ENCODE measurements around the gene KRT82.
A peak's percentile ranks its signal among the peaks of the same experiment; 100 is the strongest.
"Not testable (repeated sequence)": the region's sequence is repeated elsewhere in the genome, so short reads cannot be mapped to it uniquely, and the experiment has no call there.

KRT82 gene

DNA sequence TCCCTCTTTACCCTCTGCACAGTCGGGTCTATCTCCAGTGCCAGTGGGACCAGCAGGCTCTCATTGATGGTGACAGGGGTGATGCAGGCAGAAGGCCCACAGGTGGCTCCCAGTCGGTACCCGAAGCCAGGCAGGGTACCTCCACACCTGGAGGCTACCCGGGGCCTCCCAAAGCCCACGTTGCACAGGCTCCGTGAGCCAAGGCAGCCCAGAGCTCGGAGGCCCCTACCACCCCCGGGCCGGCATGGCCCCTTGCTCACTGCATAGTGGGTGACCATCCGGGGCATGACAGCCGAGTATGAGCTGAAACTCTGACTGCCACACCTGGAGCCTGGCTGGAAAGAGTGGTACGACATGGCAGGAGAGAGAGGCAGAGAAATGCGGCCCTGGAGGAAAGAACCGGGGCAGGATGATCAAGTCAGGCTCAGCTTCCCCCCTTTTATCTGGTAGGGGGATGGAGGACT, at the start of gene KRT82:
Gene KRT82, minus strand, starts transcription at position 414 of the 464 bp plus-strand sequence. Its CDS starts 58 bp downstream, at position 356.
- no peak for DNase-seq

DNA sequence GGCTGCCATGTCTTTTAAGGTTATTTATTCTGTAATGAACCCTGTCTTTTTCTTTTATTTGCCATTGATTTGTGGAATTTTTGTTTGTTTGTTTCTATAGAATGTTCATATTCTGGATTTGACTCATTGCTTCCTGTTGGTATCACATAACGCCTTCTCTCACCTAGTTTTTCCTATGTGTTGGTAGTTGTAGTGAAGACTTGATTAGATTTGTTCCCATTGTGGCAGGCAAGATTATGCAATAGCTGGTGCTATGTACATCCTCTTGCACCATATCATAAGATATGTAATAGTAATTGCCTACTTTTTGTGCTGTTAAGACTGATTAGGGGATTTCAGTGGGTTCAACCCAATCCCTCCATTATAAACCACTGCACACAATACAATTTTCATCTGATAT, 49.7 kb upstream of the KRT82 start:
- DNase-seq = peak; percentile 19

DNA sequence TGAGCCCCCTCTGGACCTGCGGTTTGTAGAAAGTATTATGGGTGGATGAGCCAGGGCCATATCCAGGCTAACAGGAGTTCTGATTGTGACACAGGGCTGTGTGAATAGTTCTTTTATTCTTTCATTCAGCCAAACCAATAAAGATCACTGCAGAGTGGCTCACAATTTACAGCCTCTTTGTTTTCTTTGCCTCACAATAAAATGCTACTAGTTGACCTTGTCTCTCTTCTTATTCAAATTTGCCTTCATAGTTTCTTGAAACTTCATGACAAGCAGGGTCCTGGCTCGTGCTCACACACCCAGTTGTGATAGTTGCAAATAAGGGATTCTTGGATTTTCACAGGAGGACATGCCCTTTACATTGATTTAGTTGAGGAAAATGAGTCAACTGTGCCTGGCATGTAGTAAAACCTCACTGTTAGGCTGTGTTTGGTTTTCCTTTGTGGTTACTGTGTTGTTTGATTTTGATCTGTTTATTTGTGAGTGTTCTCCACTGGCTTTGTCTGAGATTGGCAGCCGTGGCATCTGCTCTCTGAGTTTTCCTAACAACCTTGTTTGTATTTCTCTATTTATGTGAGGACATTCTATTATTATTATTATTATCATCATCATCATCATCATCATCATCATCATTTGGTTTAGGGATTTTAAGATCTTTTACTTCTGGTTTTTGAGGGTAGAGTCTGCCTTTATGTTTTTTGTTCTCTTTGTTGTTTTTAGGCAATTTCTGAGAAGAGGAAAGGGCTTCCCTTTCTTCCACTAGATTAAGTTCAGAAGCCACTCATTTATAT, 48.5 kb upstream of the KRT82 start:
- DNase-seq = no peak

DNA sequence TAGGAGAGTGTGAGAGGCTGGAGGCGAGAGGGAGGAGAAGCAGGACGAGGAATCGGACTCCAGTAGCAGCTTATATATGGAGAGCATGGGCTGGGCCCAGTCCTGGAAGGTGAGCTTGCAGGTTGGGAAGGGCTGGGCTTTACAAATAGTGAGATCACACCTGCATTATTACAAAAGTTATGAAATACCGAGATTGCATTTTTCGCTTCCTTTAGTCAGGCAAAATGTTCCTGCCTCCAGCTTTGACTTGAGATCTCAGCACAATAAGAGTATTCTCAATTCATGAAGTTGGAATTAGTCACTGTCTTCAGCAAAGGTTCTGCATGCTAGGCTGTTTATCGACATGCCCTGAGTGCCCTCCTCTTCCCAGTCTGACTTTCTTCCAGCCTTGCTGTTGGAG, 46.0 kb upstream of the KRT82 start, which contains the start of gene KRT6B:
Gene KRT6B, minus strand, starts transcription at position 46 of the 400 bp plus-strand sequence. CDS start 68 bp downstream, outside the sequence.
- no peak for DNase-seq

DNA sequence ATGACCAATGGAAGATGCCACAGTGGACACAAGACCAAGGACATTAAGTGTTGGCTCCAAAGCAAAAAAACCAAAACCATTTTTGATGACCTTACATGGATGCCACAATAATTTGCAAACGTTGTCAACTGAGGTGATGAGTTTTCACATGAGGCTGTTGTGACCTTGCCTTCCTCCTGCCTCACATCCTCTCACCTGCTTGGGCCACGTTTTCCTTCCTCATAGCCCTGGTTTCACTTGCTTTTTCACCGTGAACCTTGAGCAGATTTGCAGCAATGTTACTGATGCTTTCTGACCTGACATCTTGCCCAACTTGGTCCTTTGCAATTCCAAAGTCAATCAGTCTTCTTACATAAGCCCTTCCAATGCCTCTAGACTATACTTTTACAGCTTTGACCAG, 42.1 kb upstream of the KRT82 start:
- DNase-seq = peak; percentile 43

DNA sequence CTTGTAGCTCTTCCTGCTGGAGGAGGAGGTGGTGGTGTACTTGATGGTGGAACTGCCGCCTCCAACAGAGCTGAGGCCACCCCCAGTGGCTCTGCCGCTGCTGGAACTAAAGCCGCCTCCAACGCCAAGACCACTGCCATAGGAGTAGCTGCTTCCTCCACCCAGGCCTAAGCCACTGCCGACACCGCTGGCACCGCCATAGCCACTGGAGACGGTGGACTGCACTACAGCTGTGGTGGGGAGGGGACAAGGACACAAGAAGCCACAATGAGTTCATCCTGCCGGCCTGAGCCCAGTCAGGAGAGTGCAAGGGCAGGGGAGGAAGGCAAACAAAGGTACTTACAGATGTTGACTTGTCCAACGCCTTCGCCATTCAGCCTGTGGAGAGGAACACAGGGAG, 41.1 kb upstream of the KRT82 start:
- DNase-seq = not testable (repeated sequence)

DNA sequence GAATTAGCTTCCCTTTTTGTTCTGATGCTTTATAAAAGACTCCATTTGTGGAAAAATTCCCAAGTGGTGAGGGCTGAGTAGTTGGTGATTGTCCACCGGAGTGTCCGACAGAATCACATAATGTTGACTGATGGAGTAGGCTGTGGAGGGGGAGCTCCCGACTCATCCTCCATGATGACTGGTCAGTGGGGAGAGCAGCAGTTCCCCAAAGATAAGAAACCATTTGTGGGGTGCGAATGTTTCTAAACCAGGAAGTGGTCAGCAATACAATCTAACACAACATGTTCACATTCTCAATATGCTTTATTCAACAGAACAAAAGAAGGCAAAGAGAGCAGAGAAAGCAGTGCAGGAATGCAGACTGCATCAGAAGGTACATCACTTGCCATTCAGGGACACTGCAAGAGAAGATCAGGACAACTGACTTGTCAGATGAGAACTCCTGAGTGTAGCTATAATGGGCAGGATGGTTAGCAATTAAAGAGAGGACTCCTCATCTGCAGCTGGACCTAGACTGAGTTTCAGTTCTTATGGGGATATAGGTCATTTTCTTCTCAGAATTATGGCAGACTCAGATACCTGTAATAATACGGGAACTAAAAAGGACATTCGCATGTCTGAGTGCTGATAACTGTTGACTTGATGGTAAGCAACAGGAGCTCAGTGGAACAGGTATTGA, 40.4 kb upstream of the KRT82 start:
- DNase-seq = no peak

DNA sequence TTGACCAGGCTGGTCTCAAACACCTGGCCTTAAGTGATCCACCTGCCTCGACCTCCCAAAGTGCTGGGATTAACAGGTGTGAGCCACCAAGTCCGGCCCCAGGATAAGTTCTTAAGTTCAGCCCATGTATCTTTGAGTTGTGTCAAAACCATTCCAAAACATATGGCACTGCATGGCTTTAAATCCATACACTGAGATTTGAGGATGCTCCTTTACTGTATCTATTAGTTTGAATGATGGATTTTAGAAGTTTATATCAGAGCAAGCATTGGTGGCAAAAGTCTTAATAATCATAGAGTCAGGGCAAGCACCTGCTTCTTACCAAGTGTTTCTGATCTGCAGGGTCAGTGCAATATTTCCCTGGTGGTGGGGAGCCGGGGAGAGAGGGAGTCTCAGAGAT, 39.7 kb upstream of the KRT82 start:
- DNase-seq = no peak

DNA sequence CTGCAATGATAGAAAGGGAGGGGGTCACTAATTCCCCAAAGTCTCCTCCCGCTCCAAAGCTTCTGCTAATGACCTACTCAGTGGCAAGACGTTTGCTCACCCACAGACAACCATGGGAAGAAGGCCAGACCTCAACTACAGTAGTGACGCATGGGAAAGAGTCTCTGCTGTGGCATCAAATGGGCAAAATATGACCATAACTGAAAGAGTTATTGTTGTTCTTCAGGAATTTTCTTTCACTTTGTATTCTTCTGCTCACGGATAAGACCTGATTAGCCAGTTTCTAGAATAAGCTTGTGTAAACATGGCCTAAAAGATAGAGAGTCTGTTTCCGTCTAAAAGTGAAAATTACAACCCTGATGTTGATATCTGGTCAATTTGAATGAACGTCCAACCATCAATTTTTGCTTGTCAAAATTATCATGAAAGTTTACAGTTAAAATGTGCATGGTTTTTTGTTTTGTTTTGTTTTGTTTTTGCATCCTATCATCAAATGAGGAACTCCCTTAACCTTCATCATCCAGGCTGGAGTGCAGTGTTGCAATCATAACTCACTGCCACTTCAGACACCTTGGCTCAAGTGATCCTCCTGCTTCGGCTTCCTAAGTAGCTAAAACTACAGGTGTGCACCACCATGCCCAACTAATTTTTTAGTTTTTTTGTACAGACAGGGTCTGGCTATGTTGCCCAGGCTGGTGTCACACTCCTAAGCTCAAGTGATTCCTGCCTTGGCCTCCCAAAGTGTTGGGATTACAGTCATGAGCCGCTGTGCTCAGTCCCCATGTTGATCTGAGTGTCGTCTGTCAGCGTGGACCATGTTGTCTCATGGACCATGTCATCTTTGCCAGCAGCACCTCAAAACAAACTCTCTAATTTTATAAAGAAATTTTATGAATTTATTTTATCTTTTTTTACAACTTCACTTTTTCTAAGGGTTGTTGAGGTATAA, 38.8 kb upstream of the KRT82 start:
- DNase-seq = no peak

DNA sequence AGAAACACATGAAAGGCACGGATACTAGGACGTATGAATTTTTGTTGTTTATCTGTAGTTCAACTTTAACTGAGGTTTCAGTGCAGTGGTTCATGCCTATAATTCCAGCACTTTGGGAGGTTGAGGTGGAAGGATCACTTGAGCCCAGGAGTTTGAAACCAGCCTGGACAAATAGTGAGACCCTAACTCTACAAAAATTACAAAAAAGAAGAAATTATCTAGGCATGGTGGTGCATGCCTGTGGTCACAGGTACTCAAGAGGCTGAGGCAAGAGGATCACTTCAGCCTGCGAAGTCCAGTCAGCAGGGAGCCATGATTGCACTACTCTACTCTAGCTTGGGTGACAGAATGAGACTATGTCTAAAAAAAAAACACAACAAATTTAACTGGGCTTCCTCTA, 37.8 kb upstream of the KRT82 start:
- no peak for DNase-seq

DNA sequence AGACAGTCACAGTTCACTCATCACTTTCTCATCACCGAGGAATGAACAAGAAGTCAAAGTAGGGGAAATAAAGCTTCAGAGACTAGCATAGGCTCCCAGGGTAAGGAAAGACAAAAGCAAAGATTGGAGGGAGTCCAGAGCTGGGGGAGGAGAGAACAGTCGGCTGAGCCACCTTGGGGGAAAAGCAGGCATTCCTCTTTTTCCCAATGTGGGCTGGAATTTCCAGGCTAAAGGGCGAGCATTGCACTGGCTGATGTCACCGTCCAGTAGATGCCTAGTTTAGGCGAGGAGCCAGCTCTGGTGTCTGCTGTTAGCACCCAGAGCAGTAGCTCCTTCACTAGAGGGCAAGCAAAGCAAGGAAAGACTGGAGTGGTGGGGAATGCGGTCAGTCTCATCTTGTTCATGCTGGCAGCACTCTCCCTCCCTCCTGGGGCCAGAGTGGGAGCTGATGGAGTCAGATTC, 36.5 kb upstream of the KRT82 start:
- DNase-seq = no peak

DNA sequence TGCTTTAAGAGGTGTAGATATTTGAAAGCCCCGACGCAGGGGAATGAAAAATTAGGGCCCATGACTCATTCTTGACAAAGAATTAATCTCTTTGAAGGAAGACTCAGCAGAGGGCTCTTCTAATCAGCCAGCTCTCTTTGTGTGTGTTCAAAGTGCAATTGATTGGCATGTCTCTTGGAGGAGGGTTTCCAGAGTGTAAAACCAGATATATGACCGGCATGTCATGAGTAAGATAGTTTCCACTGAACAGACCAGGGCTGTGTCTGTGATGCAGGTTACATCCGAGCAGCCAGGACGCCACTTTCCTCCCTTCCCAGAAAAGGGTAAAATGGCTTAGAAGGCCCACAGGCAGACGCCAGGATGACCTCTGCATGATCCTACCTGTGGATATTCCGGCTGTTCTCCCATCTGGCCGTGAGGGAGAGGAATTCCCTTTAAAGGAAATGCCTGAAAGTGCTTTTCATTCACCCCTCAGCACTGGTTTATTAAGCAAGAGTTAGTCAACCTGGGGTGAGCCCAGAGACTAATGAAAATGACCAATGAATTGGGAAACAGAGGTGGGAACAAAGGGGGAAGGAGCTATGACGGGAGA, 35.3 kb upstream of the KRT82 start:
- DNase-seq = no peak

DNA sequence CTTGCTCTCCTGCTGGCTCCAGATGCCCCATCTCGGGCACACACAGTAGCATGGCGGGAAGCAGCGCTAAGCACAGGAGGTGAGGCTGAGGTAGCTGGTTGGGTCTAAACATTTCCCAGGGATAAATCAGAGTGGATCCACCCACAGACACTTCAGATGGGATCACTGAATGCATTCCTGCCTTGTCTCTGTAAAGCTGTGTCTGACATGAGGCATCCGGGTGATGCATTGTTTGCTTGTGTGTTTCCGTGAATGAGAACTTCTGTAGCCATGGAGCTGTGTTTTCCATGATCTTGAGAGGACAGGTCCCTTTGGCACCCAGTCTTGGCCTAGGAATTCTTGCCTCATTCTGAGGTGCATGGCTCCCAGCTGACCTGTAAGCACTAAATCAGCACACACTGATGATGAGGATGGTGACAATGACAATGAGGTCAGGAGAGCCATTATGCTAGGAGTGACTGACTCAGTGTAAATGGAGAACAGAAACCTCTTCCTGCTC, 34.7 kb upstream of the KRT82 start:
- DNase-seq = peak; percentile 32

DNA sequence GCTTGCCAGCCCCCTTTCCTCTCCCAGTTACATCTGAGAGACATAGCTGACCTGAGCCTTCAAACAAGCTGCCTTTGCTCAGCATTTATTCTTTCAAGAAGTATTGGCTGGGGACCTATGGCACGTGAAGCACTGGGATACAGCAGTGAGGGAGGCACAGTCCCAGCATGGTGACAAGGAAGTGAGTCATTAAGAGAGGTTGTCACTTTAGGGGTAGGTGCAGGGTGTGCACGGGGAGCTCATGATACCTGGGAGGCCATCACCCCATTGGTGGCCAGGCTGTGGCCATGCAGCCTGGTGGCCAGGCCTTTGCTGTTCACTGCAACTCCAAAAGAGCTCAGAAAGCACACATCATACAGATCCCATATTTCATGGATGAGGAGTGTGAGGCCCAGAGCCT, 33.7 kb upstream of the KRT82 start:
- DNase-seq = no peak

DNA sequence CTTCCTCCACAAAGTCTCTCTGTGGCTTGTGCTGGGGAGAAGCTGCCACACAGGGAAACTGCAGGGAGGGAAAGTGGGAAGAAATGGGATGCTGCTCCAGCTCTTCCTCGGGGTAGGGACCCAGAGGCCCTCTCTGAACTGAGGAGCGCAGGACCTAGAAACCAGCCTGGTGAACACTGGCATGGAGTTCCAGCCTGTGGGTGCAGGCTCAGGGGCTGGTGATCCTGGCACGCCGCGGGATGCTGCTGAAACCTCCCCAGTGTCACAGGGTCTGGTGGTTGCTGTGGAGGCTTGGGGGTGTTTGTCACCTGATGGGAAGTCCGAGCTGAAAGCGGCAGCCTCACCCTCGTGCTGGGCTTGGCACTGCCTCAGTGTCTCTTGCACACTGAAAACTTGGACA, 33.3 kb upstream of the KRT82 start:
- no peak for DNase-seq

DNA sequence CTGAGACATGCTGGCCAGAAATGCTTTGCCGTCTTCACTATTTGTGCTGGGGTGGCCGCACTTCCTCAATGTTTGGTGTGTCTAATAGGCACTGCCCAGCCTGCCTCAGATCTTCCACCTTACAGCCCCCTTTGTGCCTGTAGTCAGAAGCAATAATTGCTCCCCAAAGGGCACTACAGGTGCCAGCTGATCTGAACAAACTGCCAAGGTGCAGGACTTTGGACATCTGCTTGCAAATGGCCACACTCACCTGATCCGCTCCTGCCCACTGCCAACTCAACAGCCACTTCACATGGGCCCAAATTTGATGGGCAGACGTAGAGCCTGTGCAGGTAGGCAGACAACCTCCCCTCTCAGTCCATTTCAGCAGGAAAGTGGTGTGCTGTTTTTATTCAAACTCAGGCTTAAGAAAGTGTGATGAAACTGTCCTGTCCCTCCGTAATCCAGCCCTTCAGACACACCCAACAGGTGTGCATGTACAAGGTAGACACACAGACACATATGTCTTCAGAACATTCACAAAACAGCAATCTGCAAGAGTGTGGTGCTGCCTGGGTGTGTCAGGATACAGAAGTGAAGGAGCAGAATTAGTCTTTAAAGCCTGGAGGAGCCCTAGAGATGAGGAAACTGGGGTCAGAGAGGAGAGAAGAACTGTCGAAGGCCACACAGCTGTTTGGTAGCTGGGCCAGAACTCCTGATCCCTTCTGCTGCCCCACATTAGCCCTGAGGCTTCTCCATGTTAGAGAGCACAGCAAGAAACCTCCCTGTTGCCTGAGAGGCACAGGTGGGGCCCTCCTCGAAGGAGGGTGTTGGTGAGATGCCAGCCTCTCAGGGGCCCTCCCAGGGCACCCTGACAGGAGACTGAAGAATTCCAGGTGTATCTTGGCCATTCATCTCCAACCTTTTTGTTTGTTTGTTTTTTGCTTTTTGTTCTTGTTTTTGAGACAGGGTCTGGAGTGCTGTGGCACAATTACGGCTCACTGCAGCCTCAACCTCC, 32.5 kb upstream of the KRT82 start:
- DNase-seq = no peak

DNA sequence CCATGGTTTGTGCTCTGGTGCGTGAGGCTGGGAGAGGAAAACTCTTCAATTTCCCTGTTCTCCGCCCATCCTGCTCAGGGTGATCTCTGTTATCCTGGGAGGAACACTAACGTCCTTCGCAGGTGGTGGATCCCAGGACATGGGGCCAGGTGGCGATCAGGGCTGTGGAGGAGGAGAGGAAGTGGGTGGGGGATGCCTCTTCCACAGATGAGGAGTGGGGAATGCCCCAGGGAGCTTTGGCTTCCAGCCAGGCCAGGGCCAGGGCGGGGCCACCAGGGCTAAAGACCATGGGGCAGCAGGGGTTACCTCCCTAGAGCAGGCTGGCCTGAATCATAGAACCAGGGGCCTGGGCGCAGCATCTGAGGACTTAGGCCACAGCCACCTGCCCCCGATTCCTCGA, 31.4 kb upstream of the KRT82 start:
- DNase-seq = no peak

DNA sequence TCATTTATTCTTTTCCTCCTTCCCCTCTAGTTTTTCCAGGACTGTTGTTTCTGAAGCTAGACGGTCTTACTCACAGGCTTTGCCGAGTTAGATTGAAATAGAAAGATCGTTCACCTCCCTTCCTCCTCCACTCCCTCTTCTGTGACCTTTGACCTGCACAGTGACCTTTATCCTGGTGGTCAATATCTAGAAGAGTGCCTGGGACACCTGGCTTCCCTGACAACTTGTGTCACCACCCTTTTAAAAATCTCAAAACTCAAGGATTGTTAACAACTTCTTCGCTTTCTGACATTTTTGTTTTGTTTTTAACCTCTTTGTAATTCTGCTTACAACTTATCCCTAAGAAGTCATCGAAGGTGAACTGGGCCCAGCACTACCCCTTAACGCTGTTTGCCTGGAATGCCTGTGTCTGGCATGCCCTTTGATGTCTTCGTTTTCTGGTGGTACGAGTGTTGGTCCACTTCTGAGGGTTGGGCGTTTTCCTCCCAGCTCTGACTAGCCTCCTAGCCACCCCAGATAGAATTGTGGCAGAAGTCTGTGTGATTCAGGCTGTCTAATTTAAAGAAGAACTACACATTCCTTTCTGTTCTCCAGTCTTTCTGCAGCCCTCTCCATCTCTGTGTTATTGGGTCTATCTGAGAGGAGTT, 30.8 kb upstream of the KRT82 start:
- no peak for DNase-seq

DNA sequence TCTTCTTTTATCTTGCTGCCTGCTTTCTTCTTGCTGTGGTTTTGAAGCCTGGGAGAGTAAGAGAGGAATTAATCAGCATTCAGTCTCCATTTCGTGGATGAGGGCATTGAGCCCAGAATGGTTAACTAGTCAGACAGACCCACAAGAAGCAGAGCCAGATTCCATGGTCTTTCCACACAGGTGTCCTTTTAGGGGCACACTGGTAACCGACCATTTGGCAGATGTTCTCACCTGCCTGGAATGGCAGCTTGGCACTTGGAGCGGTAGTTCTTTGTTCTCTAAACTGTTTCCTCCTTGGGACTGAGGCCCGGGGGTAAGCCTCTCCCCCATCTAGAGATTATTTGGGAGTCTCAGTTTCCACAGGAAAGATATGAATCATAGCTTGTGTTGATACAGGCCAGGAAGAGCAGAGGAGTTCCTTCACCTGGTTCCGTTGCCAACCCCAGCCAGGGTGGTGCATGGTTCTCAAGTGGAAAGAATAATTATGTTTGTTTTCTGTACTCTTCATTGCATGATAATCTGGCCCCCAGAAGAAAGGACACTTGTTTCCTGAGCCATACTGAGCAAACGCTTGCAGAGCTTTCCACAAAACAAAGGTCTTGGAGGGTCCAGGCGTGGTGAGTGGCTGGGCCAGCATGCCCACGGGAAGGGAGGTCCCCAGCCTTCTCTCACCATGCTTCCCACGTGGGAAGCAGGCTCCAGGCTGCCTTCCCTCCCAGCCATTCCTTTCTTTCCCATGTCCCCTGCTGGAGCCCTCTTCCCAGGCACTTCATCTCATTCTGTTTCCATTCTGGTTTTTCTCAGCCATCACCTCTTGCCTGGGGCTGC, 30.1 kb upstream of the KRT82 start:
- DNase-seq = no peak

DNA sequence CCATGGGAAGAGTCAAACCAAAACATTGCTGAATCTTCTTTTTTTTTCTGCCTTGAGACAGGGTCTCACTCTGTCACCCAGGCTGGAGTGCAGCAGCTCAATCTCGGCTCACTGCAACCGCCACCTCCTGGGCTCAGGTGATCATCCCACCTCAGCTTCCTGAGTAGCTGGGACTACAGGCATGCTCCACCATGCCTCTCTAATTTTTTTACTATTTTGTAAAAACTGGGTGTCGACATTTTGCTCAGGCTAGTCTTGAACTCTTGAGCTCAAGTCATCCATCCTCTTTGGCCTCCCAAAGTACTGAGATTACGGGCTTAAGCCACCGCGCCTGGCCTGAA, 29.5 kb upstream of the KRT82 start:
- DNase-seq = no peak

Measured in suppressor macrophage treated with lipopolysaccharide for 4 hours (primary cell).